HG02884 (cell line): ENCODE data around the gene LHFPL6.

Experiments used
- ATAC-seq: cut with Tn5 transposase; IDR thresholded peaks from one replicate; pipeline ENCODE4 v1.9.1; 2021; ENCODE audit warnings: mild to moderate bottlenecking, moderate library complexity; ENCODE audit not compliant: unreplicated experiment

Gene LHFPL6

DNA sequence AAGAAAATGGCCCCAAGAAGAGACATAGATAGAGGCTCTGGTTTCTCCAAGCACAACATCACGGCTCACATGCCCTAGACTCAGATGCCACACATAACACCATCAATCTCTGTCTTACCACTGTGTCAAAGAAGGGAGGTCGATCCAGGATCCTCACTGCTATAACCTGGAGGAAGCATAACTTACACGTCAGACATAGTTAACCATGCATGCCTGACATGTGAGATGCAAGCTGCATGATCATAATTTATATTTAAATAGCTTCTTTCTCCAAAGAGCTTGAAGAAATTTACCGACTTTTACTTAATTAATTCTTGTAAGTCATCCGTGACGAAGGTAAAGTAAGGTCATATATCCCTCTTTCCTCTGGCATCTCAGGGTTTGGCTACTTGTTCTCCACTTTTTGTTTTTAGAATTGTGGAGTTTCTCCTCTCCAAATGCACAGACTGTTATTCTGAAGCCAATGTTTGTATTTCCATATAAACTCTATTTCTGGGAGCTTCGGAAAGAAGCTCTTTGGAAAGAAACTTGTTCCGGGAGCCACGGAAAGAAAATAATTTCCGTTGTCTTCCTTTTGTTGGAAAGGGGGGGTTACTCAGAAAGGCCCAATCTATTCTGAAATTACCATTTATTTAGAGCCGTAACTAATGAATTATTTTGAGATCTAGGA, 205.6 kb downstream of the LHFPL6 start:
- no peak for ATAC-seq

DNA sequence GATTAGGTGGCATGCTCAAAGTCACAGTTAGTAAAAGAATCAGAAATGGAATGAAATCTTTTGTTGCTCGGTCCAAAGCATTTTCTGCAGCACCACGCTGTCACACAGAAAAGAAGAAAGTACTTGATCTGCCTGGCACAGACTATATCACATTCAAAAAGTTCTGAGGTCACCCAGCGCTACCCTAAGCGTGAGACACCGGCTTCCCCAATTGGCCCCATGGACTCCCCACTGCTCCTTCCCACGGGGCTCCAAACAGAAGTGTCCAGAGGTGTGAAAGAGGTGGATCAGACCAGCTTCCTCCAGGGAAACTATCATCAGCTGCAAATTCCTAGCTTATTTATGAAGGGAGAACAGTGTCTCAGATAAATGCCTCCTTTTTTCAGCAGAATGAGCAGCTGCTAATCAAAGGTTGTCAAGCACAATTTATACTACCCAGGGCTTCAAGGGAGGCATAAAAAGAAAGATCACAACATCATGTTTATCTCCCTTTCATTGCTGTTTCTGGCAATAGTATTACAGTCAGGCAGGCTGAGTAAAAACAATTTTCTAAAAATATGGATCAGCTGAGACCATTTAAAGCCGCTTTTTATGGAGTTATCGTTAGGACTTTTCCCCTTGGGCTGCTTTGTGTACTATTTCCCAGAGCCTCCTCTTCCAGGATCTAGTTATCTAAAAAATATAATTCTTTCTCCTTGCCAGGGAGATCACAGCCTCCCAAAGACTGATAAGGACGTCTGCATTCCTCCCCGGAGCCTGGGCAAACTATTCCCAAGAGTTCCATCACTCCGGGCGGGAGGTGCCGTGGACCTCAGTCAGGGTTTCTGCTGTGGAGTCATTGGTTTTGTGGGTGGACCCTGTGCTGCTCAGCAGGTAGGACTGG, 208.0 kb downstream of the LHFPL6 start:
- ATAC-seq = no peak

DNA sequence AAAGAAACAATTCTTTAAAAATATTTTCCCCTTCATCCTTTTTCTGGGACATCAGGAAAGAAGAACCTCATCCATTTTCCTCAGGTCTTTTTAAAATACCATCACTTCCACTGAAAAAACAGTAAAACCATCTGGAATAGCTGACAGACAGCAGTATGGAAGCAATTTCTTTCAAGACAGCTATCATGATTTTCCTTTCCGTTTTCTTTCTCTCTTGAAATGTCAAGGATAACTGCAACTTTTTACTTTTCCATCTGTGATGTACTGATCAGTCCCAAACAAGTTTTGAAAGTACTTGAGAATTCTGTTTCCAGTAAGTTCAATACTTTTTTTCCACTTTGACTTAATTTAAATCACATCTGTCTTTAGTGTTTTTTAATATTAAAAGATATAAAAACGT, 211.2 kb downstream of the LHFPL6 start:
- no peak for ATAC-seq

DNA sequence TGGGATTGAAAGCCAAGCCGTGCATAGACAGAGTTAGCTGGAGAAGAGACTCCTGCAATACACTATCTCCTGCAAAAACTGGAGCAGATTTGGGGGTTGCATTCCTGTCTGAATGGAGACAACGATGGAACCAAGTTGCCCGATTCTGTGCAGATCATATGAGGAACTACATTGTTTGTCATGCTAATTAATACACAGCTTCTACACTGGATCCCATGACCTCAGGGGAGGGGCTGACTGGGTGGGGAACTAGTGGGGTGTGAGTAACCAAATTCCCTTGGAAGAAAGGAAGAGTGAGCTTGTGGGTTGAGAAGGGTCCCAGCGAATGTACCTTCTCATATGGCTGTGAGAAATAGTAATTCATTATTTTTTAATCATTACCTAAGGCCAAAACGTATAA, 214.0 kb downstream of the LHFPL6 start:
- no peak for ATAC-seq

DNA sequence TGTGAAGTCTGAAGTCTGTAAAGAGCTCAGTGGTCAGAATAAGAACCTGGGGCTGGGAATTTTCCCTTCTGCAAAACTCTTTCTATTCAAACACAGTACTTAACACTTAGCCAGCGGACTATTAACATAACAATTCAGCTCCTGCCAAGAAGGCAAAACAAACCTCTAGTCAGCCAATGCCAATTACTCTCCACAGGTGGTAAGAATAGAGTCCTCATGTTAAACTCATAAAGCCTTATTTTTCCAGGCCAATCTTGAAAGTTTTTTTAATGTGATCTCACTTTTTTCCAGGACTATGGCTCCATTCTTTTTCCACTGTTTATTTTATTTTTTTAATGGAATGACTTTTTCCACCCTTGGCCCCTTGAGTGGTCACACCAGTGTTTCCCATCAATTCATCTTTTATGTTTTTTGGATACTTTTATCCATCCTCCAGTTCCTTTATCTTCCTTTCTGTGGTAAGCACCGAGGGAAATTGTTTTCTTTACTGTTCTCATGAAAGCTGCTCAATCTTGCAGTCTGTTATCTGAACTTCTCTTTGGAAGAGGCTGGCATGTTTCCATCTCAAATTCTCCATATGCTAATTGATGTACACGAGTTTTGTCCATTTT, 217.3 kb downstream of the LHFPL6 start:
- no peak for ATAC-seq

DNA sequence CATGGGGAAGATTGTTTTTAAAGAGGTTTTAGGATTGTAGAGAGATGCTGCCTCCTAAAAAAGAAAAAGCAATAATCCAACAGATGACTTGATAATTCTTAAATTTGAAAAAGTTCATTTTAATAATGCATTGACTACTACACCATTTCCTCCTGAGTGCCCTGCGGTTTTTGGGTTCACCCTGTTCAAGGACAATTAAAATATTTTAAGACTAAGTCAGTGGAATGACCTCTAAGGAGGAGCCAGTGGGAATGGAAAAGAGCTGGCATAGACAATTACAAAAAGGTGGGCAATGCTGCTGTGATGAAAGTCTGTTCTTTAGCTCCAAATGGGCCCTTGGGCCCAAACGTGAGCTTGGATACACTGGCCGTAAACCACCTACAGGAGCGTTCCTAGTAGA, 217.8 kb downstream of the LHFPL6 start:
- no peak for ATAC-seq

DNA sequence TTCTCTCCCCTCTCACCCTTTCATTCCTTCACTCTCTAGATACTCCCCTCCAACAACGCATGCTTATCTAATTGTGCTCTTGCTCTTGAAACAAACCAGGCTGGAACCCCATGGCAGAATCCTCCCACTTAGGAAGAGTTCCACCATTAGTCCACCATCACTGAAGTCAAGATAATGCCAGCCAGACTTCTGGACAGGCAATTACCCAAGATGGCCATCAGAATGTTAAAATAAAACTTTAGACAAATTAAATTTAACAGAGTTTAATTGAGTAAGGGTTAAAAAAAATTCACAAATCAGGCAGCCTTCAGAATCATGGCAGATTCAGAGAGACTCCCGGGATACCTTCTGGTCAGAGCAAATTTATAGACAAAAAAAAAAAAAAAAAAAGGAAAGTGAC, 221.5 kb downstream of the LHFPL6 start:
- ATAC-seq = no peak

DNA sequence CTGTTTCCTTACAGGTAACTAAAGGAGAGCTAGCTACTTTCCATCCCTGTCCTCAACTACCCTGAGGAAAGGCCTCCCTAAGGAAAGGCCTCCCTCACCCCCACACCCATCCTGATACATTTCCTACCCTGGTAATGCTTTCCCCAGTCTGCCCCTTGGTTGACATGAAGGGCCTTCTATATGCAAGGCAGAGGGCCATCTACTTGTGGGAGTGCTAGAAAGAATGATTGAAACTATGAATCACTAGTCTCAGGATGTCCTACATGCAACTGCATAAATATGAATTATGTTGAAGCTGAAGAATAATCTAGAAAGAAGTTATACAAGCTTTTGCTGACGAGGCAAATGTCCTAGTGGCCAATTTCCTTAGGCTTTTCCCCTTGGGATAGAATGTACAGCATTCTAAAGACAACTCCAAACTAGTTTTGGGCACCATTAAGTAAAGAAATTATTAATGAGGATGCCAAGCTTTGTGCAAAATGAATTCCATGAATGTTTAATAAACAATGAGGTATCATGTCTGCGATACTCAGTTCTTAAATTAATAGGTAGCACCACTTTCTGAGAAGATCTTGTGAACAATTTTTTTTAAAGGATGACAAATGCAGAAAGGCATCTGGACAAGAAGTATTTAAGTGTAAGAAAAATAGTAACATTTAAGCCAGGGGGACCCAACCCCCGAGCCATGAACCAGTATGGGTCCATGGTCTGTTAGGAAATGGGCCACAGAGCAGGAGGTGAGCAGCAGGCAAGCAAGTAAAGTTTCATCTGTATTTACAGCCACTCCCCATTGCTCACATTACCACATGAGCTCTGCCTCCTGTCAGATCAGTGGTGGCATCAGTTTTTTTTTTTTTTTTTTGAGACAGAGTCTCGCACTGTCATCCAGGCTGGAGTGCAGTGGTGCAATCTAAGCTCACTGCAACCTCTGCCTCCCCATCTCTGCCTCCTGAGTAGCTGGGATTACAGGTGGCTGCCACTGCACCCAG, 223.0 kb downstream of the LHFPL6 start:
- no peak for ATAC-seq

DNA sequence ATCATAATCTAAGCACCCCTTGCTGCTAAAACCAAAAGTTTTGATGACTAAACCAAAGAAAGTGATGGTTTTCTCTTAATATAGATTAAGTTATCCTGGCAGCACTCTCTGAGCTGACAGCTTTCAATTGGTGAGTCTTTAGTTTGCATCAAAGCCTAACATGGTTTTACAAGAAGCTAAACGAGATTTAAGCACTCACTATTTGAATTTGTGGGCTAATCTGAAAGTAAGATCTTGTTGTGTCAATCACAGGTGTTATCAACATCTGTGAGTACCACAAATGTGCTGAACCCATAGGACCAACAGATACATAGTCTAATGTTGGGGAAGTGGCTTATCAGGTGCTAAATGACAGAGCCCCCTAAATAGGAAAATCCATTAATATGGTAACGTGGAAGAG, 223.9 kb downstream of the LHFPL6 start:
- peak; percentile 95 for ATAC-seq

DNA sequence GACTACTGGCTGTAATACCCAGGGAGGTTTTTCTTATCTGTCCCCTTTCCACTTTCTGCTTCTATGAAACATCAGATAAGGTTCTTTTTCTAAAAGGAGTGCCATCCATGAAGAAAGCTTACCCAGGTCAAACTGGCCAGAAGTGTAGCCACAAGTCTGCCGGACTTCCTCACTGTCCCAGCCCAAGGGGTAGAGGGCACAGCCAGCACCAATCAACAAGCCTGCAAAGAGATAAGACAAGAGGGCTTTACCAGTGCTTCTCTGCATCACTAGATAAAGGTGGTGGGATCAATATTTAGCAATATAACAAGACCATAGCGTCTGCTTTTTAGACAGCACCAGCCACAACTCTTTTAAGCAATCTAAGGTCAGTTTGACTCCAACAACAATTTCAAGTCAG, 224.7 kb downstream of the LHFPL6 start:
- no peak for ATAC-seq

DNA sequence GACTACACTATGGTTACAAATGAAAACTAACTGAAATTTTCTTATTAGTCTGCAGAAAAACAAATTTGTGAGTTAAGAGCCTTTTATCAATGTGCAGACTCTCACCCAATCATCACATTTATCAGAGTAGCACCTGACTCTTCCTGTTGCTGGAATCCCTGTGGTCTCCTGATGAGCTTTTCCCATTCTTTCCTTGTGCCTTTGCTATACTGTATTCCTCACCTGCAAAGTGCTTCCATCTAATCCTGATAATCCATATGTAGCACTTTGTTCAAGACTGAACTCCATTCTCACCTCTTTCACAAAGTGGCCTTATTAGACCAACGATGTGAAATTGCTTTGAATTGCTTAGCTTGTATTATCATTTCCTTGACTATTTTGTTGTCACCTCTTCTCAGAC, 225.3 kb downstream of the LHFPL6 start:
- no peak for ATAC-seq

DNA sequence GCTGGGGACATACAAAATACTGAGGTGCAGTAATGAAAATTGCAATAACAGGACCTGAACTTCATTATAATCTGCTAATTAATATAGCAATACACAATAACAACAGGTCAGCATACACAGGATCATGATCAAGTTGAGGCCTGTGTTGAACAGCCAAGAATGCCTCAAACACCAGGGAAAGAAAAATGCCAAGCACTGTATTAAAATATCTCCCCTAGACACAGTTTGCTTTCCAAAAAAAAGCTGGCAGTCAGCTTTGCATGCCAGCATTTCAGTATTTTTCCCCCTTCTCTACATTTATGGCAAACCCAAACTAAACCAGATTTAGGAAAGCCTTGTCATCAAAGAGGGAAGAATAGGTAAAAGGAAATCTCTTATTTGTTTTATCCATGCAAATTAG, 226.9 kb downstream of the LHFPL6 start:
- no peak for ATAC-seq

DNA sequence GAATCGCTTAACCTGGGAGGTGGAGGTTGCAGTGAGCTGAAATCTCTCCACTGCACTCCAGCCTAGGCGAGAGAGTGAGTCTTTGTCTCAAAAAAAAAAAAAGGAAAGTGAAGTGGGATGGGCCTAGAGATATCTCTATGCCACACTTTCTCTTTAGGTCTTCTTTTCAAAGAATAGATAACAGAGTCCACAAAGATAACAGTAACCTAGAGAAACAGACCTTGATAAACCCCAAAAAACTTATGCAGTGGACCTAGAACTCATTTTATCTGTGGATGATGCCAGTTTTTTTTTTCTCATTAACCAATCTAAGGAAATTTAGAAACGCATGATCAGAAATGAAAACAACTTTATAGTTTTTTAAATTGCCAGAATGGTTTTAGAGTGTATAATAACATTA, 227.4 kb downstream of the LHFPL6 start:
- no peak for ATAC-seq

DNA sequence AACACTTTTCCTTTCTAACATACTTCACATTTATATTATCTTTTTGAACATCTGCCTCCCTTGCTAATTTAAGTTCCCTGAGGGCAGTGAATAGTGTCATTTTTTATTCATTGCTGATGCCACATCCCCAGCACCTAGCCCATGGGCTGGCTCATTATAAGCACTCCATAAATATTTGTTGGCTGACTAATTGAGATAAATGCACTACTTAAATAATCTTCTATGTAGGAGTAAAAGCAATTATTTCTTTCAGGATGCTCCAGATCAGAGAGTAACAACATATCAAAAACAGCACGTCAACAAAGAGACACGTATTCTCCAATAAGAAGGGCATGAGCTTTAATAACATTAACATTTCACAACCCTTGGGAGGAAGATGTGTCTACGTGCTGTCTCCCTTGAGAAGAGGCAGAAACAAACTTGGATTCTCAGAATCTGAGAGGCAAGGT, 228.2 kb downstream of the LHFPL6 start:
- ATAC-seq = no peak

DNA sequence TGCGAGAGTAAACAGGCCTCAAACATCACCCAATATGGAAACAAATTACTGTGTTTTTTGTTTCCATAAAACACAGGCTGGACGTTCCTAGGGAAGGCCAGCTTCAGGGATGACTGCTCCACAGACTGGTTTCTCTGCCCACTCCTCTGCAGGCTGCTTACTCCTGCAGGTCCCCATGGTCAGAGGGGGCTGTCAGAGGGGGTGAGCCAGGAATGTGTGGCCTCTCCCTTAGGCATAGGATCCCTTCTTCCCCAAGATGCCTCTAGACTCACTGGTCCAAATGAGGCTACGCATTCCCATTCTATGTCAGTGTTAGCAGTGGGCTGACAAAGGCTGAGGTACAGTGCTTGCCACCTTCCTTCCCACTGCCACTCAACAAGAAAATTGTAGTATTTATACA, 229.8 kb downstream of the LHFPL6 start:
- ATAC-seq = no peak

DNA sequence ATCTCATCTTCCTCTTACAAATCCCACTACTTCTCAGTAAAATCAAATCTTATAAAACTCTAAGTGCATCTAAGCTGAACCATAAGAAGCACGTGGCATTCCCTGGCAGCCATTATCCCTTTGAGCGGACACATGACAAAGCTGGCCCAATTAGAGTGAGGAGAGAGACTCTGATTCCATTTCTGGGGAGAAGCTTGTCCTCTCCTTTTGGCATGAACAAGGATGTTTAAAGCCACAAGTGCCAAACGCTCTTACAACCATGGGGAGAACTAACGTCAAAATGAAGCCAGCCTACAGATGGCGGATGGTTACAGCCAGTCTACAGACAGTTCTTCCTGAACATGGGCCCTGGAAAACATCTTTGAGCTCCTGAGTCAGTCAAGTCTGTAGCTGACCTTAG, 231.3 kb downstream of the LHFPL6 start:
- ATAC-seq = no peak

DNA sequence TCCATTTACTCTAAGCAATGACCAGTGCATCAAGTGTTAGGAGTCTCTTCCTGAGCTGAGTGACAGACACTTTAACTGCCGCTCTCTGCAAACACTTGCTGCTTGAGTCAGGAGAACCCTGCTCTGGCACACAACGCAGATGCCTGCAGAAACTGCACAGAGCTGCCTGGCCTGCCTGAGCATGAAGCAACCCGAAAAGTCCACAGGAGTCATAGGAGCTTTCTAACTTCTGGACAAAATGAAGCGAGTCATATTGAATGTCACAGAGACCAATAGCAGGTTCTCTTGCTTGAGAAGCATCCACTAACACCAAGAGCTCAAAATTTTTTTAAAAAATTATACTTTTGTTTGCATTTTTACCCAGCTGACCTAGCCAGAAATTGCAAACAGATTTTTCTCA, 232.4 kb downstream of the LHFPL6 start:
- ATAC-seq = no peak

DNA sequence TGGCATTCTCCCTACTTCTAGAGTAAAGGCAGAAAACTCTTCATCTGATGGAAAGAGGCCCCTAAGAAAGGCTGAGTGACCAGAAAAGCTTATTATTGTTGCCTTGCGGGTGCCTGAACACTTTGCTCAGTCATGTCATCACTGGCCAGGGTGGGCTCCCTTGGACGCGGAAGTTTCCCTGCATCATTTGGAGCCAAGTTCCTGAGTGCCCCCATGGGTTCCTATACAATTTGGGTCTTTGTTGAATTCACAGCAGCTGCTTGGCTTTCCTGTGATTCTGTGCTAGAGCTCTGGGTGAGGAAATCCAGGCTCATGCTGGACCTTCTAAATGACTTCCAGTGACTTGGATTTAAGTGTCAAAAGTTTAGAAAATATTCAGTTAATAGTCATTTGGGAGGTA, 232.9 kb downstream of the LHFPL6 start:
- no peak for ATAC-seq

DNA sequence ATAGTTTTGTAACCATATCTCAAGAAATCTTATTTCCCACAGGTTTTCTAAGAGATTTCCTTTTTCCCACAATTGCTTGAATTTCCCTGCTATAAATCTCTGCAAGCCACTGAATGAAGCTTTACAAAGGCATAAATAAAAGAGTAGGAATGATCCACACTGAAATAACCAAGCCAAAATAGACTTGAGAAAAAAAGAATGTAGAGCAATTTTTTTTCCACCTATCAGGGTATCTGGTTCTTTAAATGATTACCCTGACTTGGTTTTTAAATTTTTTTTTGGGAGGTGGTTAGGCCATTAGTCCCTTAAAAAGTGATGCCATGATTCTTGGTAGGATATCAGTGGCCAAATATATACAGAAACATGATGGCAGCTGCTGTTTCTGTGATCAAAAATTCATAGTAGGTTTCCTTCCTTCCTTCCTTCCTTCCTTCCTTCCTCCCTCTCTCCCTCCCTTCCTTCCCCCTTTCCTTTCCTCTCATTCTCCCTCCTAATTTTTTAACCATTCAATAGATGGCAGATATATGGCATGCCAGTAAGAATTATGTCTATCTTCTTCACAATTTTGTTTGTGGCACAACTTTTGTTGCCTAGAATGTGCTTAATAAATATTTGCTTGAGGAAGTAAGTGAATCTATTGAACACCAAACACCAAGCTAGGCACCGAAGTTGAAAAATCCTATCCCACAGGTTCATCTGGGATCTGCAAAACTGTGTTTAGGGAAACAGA, 233.7 kb downstream of the LHFPL6 start:
- ATAC-seq = no peak

DNA sequence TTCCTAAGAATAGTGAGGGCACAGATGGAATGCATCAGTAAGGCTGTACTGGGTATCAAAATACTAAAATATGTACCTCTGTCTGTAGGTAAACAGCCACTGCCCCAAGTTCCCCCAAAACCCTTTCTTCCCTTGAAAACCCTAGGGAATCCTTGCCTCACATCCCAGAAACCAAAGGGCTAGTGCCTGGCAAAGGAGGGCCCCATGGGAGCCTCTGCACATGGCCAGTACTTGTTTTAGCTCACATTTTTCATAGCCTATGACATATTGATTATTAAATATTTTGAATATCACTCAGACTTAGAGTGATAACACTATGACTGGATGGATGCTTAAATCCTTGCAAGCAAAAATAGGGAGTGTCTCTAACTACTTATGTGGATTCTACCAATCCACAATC, 237.1 kb downstream of the LHFPL6 start:
- no peak for ATAC-seq
